ENCODE measurements around the gene SULT6B1.

Gene SULT6B1

GRCh38 chr2:37180640-37181039, 7.8 kb downstream of the SULT6B1 start:
- TF ChIP-seq POLR2AphosphoS5 (IDR thresholded peaks at IDR 0.05; ENCODE audit: low read depth, low read length) (no peak), SIN3A (IDR thresholded peaks at IDR 0.05; ENCODE audit: borderline replicate concordance, insufficient read depth, low read length) (no peak), FOXP2 (optimal IDR thresholded peaks at IDR 0.05; ENCODE audit: borderline replicate concordance, extremely low read depth, extremely low read length, insufficient read depth) (no peak), REST (IDR thresholded peaks at IDR 0.05; ENCODE audit: insufficient read depth in 1 of 2, low read depth in 2 of 2, low read length in 2 of 2) (no peak), TAF1 (IDR thresholded peaks at IDR 0.05; ENCODE audit: borderline replicate concordance, insufficient read depth, low read length) (no peak)

- TF ChIP-seq POLR2AphosphoS5 (IDR thresholded peaks at IDR 0.05; ENCODE audit: low read depth, low read length) (no peak), TAF1 (IDR thresholded peaks at IDR 0.05; ENCODE audit: borderline replicate concordance, insufficient read depth, low read length) (no peak), SIN3A (IDR thresholded peaks at IDR 0.05; ENCODE audit: borderline replicate concordance, insufficient read depth, low read length) (no peak), REST (IDR thresholded peaks at IDR 0.05; ENCODE audit: insufficient read depth in 1 of 2, low read depth in 2 of 2, low read length in 2 of 2) (no peak), FOXP2 (optimal IDR thresholded peaks at IDR 0.05; ENCODE audit: borderline replicate concordance, extremely low read depth, extremely low read length, insufficient read depth) (no peak)
Observed at GRCh38 chr2:37180006-37180639, 8.3 kb downstream of the SULT6B1 start.

- no peak for TF ChIP-seq REST (IDR thresholded peaks at IDR 0.05; ENCODE audit: insufficient read depth in 1 of 2, low read depth in 2 of 2, low read length in 2 of 2)
- TF ChIP-seq FOXP2 (optimal IDR thresholded peaks at IDR 0.05; ENCODE audit: borderline replicate concordance, extremely low read depth, extremely low read length, insufficient read depth) = no peak
- no peak for TF ChIP-seq SIN3A (IDR thresholded peaks at IDR 0.05; ENCODE audit: borderline replicate concordance, insufficient read depth, low read length)
- no peak for TF ChIP-seq TAF1 (IDR thresholded peaks at IDR 0.05; ENCODE audit: borderline replicate concordance, insufficient read depth, low read length)
- TF ChIP-seq POLR2AphosphoS5 (IDR thresholded peaks at IDR 0.05; ENCODE audit: low read depth, low read length) = no peak
Observed at GRCh38 chr2:37173741-37174140, 14.7 kb downstream of the SULT6B1 start.

GRCh38 chr2:37171624-37171950, 16.9 kb downstream of the SULT6B1 start:
- TF ChIP-seq REST (IDR thresholded peaks at IDR 0.05; ENCODE audit: insufficient read depth in 1 of 2, low read depth in 2 of 2, low read length in 2 of 2) = no peak
- TF ChIP-seq POLR2AphosphoS5 (IDR thresholded peaks at IDR 0.05; ENCODE audit: low read depth, low read length) = no peak
- no peak for TF ChIP-seq TAF1 (IDR thresholded peaks at IDR 0.05; ENCODE audit: borderline replicate concordance, insufficient read depth, low read length)
- no peak for TF ChIP-seq FOXP2 (optimal IDR thresholded peaks at IDR 0.05; ENCODE audit: borderline replicate concordance, extremely low read depth, extremely low read length, insufficient read depth)
- TF ChIP-seq SIN3A (IDR thresholded peaks at IDR 0.05; ENCODE audit: borderline replicate concordance, insufficient read depth, low read length) = no peak
